Neural progenitor cell (in vitro differentiated cells): ENCODE measurements around the gene IFIT2.

Source experiments
- EZH2 ChIP-seq: fragments of 200-600 bp; sonication (generic); IDR thresholded peaks from 2 replicates; pipeline ENCODE4 v1.6.1; 2017; ENCODE audit warnings: antibody characterized with exemption, mild to moderate bottlenecking, moderate library complexity
- TF ChIP-seq, protein P1 (sequence below): fragments of 200-600 bp; sonication (generic); IDR thresholded peaks from 2 replicates; pipeline ENCODE4 v1.5.1; 2017; ENCODE audit warnings: antibody characterized with exemption, mild to moderate bottlenecking

GRCh38 chr10:89266721-89267453, 35.0 kb upstream of the IFIT2 start:
- TF ChIP-seq, protein P1, sequence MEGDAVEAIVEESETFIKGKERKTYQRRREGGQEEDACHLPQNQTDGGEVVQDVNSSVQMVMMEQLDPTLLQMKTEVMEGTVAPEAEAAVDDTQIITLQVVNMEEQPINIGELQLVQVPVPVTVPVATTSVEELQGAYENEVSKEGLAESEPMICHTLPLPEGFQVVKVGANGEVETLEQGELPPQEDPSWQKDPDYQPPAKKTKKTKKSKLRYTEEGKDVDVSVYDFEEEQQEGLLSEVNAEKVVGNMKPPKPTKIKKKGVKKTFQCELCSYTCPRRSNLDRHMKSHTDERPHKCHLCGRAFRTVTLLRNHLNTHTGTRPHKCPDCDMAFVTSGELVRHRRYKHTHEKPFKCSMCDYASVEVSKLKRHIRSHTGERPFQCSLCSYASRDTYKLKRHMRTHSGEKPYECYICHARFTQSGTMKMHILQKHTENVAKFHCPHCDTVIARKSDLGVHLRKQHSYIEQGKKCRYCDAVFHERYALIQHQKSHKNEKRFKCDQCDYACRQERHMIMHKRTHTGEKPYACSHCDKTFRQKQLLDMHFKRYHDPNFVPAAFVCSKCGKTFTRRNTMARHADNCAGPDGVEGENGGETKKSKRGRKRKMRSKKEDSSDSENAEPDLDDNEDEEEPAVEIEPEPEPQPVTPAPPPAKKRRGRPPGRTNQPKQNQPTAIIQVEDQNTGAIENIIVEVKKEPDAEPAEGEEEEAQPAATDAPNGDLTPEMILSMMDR: no peak
- TF ChIP-seq EZH2: no peak
